ENCODE results near the gene HYPK.

DNA sequence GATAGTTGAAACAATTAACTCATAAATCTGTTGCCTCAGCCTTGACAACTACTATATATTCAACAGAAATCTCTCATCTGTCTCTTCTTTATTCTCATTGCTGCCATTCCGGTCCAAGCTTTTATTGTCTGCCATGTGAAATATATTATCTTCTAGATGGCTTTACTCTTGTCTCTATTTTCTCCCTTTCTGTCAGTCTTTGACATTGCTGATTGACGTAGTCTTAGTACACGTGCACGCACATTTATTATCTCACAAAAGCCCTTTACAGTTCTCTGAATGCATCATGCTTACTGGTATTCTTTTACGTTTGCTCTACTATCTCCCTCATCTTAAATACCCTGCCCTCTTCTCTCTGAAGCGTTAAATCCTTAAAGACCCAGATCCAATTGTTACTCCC lies 48.5 kb upstream of the HYPK start:
- TF ChIP-seq POLR2A (IDR thresholded peaks at IDR 0.05) = no peak
- TF ChIP-seq, protein P1, sequence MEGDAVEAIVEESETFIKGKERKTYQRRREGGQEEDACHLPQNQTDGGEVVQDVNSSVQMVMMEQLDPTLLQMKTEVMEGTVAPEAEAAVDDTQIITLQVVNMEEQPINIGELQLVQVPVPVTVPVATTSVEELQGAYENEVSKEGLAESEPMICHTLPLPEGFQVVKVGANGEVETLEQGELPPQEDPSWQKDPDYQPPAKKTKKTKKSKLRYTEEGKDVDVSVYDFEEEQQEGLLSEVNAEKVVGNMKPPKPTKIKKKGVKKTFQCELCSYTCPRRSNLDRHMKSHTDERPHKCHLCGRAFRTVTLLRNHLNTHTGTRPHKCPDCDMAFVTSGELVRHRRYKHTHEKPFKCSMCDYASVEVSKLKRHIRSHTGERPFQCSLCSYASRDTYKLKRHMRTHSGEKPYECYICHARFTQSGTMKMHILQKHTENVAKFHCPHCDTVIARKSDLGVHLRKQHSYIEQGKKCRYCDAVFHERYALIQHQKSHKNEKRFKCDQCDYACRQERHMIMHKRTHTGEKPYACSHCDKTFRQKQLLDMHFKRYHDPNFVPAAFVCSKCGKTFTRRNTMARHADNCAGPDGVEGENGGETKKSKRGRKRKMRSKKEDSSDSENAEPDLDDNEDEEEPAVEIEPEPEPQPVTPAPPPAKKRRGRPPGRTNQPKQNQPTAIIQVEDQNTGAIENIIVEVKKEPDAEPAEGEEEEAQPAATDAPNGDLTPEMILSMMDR (IDR thresholded peaks at IDR 0.05) = no peak
